HepG2 (cell line): ENCODE results near the gene KAZN. TPM values are rescaled to one million over a fixed set of nuclear protein-coding genes. Genes with fewer than 3 reads are reported as not detected.

ENCODE experiments used
- ATAC-seq: fragments of 200-7000 bp; cut with Tn5 transposase; 3 replicates; pipeline ENCODE4 v1.9.1; 2020; ENCODE audit warnings: mild to moderate bottlenecking, moderate library complexity
- BruUV-seq: library from RNA; stranded (reverse); fragments of 400-500 nt; replicated peaks from 2 replicates; lab custom pipeline; 2021; lab: Mats Ljungman, UMichigan
- CTCF ChIA-PET: fragments of 300-600 bp; formaldehyde crosslinking; extraction: SDS; loops from one replicate; lab custom pipeline; 2021; ENCODE audit warnings: low total read pairs, inconsistent platforms, low intra/inter-chr PET ratio; lab: Yijun Ruan, JAX
- POLR2A ChIA-PET: fragments of 350-600 bp; sonication (Branson Sonifier 250); formaldehyde crosslinking; loops from one replicate; lab custom pipeline; 2020; ENCODE audit warnings: antibody characterized with exemption, inconsistent platforms; lab: Yijun Ruan, JAX
- DNase-seq: peaks from one replicate; pipeline ENCODE4 v3.0.0-alpha.2; 2015; ENCODE audit warnings: low spot score
- FAIRE-seq: peaks from 3 replicates; lab custom pipeline; 2011; peaks lifted over from hg19 to GRCh38; lab: Jason Lieb, UNC
- H2AFZ ChIP-seq: one replicate; pipeline ENCODE4 v1.6.1; 2011; ENCODE audit warnings: low read length, inconsistent platforms
- H3K27ac ChIP-seq: fragments of 300-600 bp; 3 replicates; pipeline ENCODE4 v1.8.0; 2011; ENCODE audit warnings: mixed run types, mild to moderate bottlenecking, mixed read lengths, low read length, inconsistent platforms; ENCODE audit not compliant: insufficient read depth; ENCODE audit errors: extremely low read length
- H3K27me3 ChIP-seq, 2 experiments: fragments of 200-600 bp in 1 of 2; 2 replicates in 1 of 2; 3 replicates in 1 of 2; pipeline versions ENCODE4 v1.6.0 to v1.8.0; 2011; ENCODE audit warnings: low read length in 2 of 2, mild to moderate bottlenecking in 2 of 2, moderate library complexity in 2 of 2, inconsistent platforms in 1 of 2; ENCODE audit not compliant: insufficient read depth in 2 of 2, control insufficient read depth in 1 of 2
- H3K36me3 ChIP-seq, 2 experiments: fragments of 200-600 bp in 1 of 2; replicated peaks in 1 of 2; 2 replicates in 1 of 2; 3 replicates in 1 of 2; pipeline versions ENCODE4 v1.5.1 to v1.8.0; 2011; ENCODE audit warnings: low read length in 2 of 2, inconsistent platforms in 1 of 2; ENCODE audit not compliant: insufficient read depth in 2 of 2, control insufficient read depth in 1 of 2
- H3K4me1 ChIP-seq: 2 replicates; pipeline ENCODE4 v1.5.1; 2012; ENCODE audit warnings: low read length, inconsistent platforms; ENCODE audit not compliant: insufficient read depth
- H3K4me2 ChIP-seq: 2 replicates; pipeline ENCODE4 v1.6.0; 2011; ENCODE audit warnings: low read depth, low read length, inconsistent platforms
- H3K4me3 ChIP-seq, 3 experiments: fragments of 200-600 bp in 1 of 3; sonication (generic), shearing (Covaris generic) in 1 of 3; replicated peaks in 1 of 3; 2 replicates each; pipeline ENCODE4 v1.5.1; 2011 to 2016; ENCODE audit warnings: low read length in 3 of 3, inconsistent platforms in 2 of 3, low read depth in 2 of 3, mild to moderate bottlenecking in 2 of 3, control low read depth in 1 of 3, mixed read lengths in 1 of 3; ENCODE audit not compliant: insufficient read depth in 1 of 3
- H3K79me2 ChIP-seq: one replicate; pipeline ENCODE4 v1.6.1; 2011; ENCODE audit warnings: low read length, inconsistent platforms; ENCODE audit not compliant: insufficient read depth
- H3K9ac ChIP-seq: 2 replicates; pipeline ENCODE4 v1.6.0; 2011; ENCODE audit warnings: mild to moderate bottlenecking, low read depth, low read length, inconsistent platforms; ENCODE audit not compliant: insufficient read depth
- H3K9me3 ChIP-seq: 2 replicates; pipeline ENCODE4 v1.5.1; 2012; ENCODE audit warnings: mild to moderate bottlenecking, low read length
- H4K20me1 ChIP-seq: 2 replicates; pipeline ENCODE4 v1.6.0; 2011; ENCODE audit warnings: inconsistent platforms, mild to moderate bottlenecking, low read length, moderate library complexity; ENCODE audit not compliant: insufficient read depth
- ADNP ChIP-seq: sonication (generic); formaldehyde crosslinking; IDR thresholded peaks from 2 replicates; pipeline ENCODE4 v1.4.0; 2020; ENCODE audit warnings: missing genetic modification reagents
- NR2F1 ChIP-seq, 2 experiments: fragments of 450-650 bp in 1 of 2; formaldehyde crosslinking in 1 of 2; IDR thresholded peaks; 2 replicates each; pipeline versions ENCODE4 v1.5.0 to v1.6.1; 2016 to 2020; ENCODE audit warnings: mild to moderate bottlenecking in 1 of 2, missing compliant biosample characterization in 1 of 2, missing genetic modification reagents in 1 of 2, moderate library complexity in 1 of 2
- SALL2 ChIP-seq: sonication (generic); formaldehyde crosslinking; IDR thresholded peaks from 2 replicates; pipeline ENCODE4 v1.8.1; 2023; ENCODE audit warnings: mild to moderate bottlenecking, missing genetic modification reagents, inconsistent platforms
- TOE1 ChIP-seq: sonication (generic); formaldehyde crosslinking; IDR thresholded peaks from 2 replicates; pipeline ENCODE4 v1.4.0; 2020; ENCODE audit warnings: mild to moderate bottlenecking, missing genetic modification reagents
- ZFP41 ChIP-seq: sonication (generic); formaldehyde crosslinking; IDR thresholded peaks from 2 replicates; pipeline ENCODE4 v1.4.0; 2020; ENCODE audit warnings: mild to moderate bottlenecking, missing genetic modification reagents, borderline replicate concordance
- ZHX1 ChIP-seq: sonication (generic); formaldehyde crosslinking; IDR thresholded peaks from 2 replicates; pipeline ENCODE4 v1.8.1; 2022; ENCODE audit warnings: low read depth, mild to moderate bottlenecking, missing genetic modification reagents
- WGBS: methylation state at CpG from one replicate; pipeline ENCODE4 v1.1.6; 2017; ENCODE audit warnings: low lambda C conversion rate; 5-methylcytosine and 5-hydroxymethylcytosine counted together
- in situ Hi-C: cut with HindIII; loops from 2 replicates; pipeline ENCODE4 v1.10.0; 2017; ENCODE audit warnings: low pct_unique_long_range_greater_than_20kb; ENCODE audit not compliant: extremely low pct_ligation_motif_present
- intact Hi-C: fragments of 100-400 bp; cut with micrococcal nuclease; formaldehyde crosslinking; loops from one replicate; pipeline ENCODE4 v1.10.0; 2022; ENCODE audit not compliant: unreplicated experiment
- polyA plus RNA-seq, 8 experiments: library from polyadenylated mRNA; depleted of rRNA in 3 of 8; stranded (reverse) in 7 of 8; unstranded in 1 of 8; fragments of >200 nt; fragmentation: Illumina TruSeq in 4 of 8; extraction: Trizol in 4 of 8; gene quantifications; 2 replicates each; pipeline versions ENCODE4 v1.2.1 to v1.2.3, GENCODE V29; 2011 to 2016; ENCODE audit warnings: low read depth in 4 of 8, missing spikeins in 1 of 8, mixed read lengths in 1 of 8; ENCODE audit not compliant: insufficient read depth in 1 of 8
- total RNA-seq, 5 experiments: library from RNA; depleted of rRNA; stranded (reverse); fragments of >200 nt; fragmentation: Illumina TruSeq; extraction: Trizol; gene quantifications; 2 replicates each; pipeline ENCODE4 v1.2.3, GENCODE V29; 2016; ENCODE audit warnings: low read depth in 1 of 5

KAZN gene
- total and polyA plus RNA-seq, 2 of the 13 experiments (the other 11 are each of a cell fraction or from before 2014, with no cell fraction given) = 10.4 to 13.5 TPM

- ATAC-seq (no peak), FAIRE-seq (no peak), DNase-seq (no peak)
- H3K9ac ChIP-seq = no peak overlapping the region
- 38% methylated on average over 4 of the region's 4 CpGs for WGBS
- H3K36me3 ChIP-seq = no peaks in the 10 kb centered on the region
- H3K4me3 ChIP-seq = no peak overlapping the region
- in situ Hi-C loops = no loop called here
- no peaks in the 10 kb centered on the region for H3K79me2 ChIP-seq
- intact Hi-C loops = no loop called here
- POLR2A ChIA-PET = no interaction called here
- H3K4me1 ChIP-seq = no peaks in the 10 kb centered on the region
- no peak overlapping the region for H2AFZ ChIP-seq
- H4K20me1 ChIP-seq = no peaks in the 10 kb centered on the region
- H3K27ac ChIP-seq = no peak overlapping the region
- CTCF ChIA-PET = no interaction called here
- H3K27me3 ChIP-seq = peaks cover 1 to 6% of the 10 kb centered on the region in 2 experiments; a peak in 3 of 5 replicates
- H3K4me2 ChIP-seq = no peak overlapping the region
- no TSS peak for BruUV-seq
- H3K9me3 ChIP-seq = no peaks in the 10 kb centered on the region
- TF ChIP-seq ZHX1 (CRISPR knock-in tag) (no peak), ZFP41 (CRISPR knock-in tag) (no peak), ADNP (CRISPR knock-in tag) (no peak), TOE1 (CRISPR knock-in tag) (no peak), SALL2 (CRISPR knock-in tag) (no peak), NR2F1 (CRISPR knock-in tag; IDR thresholded peaks at IDR 0.05) (no peak)
These were observed 17.5 kb upstream of the KAZN start for GRCh38 chr1:14580986-14581385.
